HG02642 (cell line): ENCODE data around the gene PLCXD3.

Experiments used
- ATAC-seq: cut with Tn5 transposase; IDR thresholded peaks from one replicate; pipeline ENCODE4 v1.9.1; 2021; ENCODE audit warnings: mild to moderate bottlenecking; ENCODE audit not compliant: unreplicated experiment, poor library complexity

Gene PLCXD3

GRCh38 chr5:41418220-41419031 lies 92.0 kb downstream of the PLCXD3 start:
- no peak for ATAC-seq

- ATAC-seq = no peak
These were observed 94.1 kb downstream of the PLCXD3 start for GRCh38 chr5:41416336-41416735.

GRCh38 chr5:41415242-41415641 lies 95.2 kb downstream of the PLCXD3 start:
- ATAC-seq = no peak

- no peak for ATAC-seq
These were observed 95.8 kb downstream of the PLCXD3 start for GRCh38 chr5:41414598-41414997.

- no peak for ATAC-seq
These were observed 97.3 kb downstream of the PLCXD3 start for GRCh38 chr5:41413074-41413473.

GRCh38 chr5:41412496-41412895 lies 97.9 kb downstream of the PLCXD3 start:
- ATAC-seq = no peak

- no peak for ATAC-seq
These were observed 99.7 kb downstream of the PLCXD3 start for GRCh38 chr5:41410737-41411136.

- ATAC-seq = no peak
These were observed 100.1 kb downstream of the PLCXD3 start for GRCh38 chr5:41410307-41410706.

GRCh38 chr5:41408676-41409443 lies 101.5 kb downstream of the PLCXD3 start:
- no peak for ATAC-seq

GRCh38 chr5:41406936-41407335 lies 103.5 kb downstream of the PLCXD3 start:
- ATAC-seq = no peak

- ATAC-seq = no peak
These were observed 104.0 kb downstream of the PLCXD3 start for GRCh38 chr5:41406424-41406823.

GRCh38 chr5:41404757-41405156 lies 105.6 kb downstream of the PLCXD3 start:
- no peak for ATAC-seq

- ATAC-seq = no peak
These were observed 106.6 kb downstream of the PLCXD3 start for GRCh38 chr5:41403846-41404245.

- ATAC-seq = no peak
These were observed 107.6 kb downstream of the PLCXD3 start for GRCh38 chr5:41402845-41403244.

GRCh38 chr5:41399839-41400238 lies 110.6 kb downstream of the PLCXD3 start:
- no peak for ATAC-seq

GRCh38 chr5:41392016-41392415 lies 118.4 kb downstream of the PLCXD3 start:
- ATAC-seq = no peak

GRCh38 chr5:41374631-41375030 lies 135.8 kb downstream of the PLCXD3 start:
- ATAC-seq = no peak

- no peak for ATAC-seq
These were observed 137.2 kb downstream of the PLCXD3 start for GRCh38 chr5:41373230-41373629.

- ATAC-seq = no peak
These were observed 138.7 kb downstream of the PLCXD3 start for GRCh38 chr5:41371738-41372137.

- no peak for ATAC-seq
These were observed 139.9 kb downstream of the PLCXD3 start for GRCh38 chr5:41370482-41370881.

GRCh38 chr5:41369799-41370198 lies 140.6 kb downstream of the PLCXD3 start:
- ATAC-seq = no peak

- ATAC-seq = no peak
These were observed 142.2 kb downstream of the PLCXD3 start for GRCh38 chr5:41368158-41368557.
